GM12865 (cell line): Measurements from ENCODE around the gene SNIP1.

ENCODE experiments used
- DNase-seq: peaks from one replicate; pipeline ENCODE4 v3.0.0; 2010; ENCODE audit warnings: low read depth
- H3K4me3 ChIP-seq: 2 replicates; pipeline ENCODE4 v1.5.1; 2011; ENCODE audit warnings: mild to moderate bottlenecking, low read depth, low read length, control low read depth
- CTCF ChIP-seq: IDR thresholded peaks from 2 replicates; pipeline ENCODE4 v1.5.1; 2011; ENCODE audit warnings: low read length, control low read depth, low read depth, inconsistent platforms; ENCODE audit not compliant: insufficient read depth; ENCODE audit errors: missing control alignments

Gene SNIP1

GRCh38 chr1:37502104-37502503 lies 52.0 kb downstream of the SNIP1 start:
- no peak overlapping the region for H3K4me3 ChIP-seq
- no peak for DNase-seq
- TF ChIP-seq CTCF: no peak

- H3K4me3 ChIP-seq: no peak overlapping the region
- no peak for TF ChIP-seq CTCF
- no peak for DNase-seq
These were observed 52.4 kb downstream of the SNIP1 start for GRCh38 chr1:37501661-37502060.

- TF ChIP-seq CTCF: no peak
- no peak for DNase-seq
- no peak overlapping the region for H3K4me3 ChIP-seq
These were observed 55.0 kb downstream of the SNIP1 start for GRCh38 chr1:37498872-37499617.

- TF ChIP-seq CTCF: no peak
- H3K4me3 ChIP-seq: no peak overlapping the region
- no peak for DNase-seq
These were observed 56.3 kb downstream of the SNIP1 start for GRCh38 chr1:37497832-37498231.

- no peak for DNase-seq
- H3K4me3 ChIP-seq: no peak overlapping the region
These were observed 58.2 kb downstream of the SNIP1 start for GRCh38 chr1:37495875-37496274.

GRCh38 chr1:37493336-37494098 lies 60.6 kb downstream of the SNIP1 start:
- no peak for TF ChIP-seq CTCF
- no peak overlapping the region for H3K4me3 ChIP-seq
- DNase-seq: no peak

More at GRCh38 chr1:37495875-37496274, 58.2 kb downstream of the SNIP1 start:
- TF ChIP-seq CTCF: no peak
